NCI-H2196 treated with DMSO at 0.1 percent for 48 hours (cell line): Measurements from ENCODE around the gene DVL2.
"Not testable (repeated sequence)": the region's sequence is repeated elsewhere in the genome, so short reads cannot be mapped to it uniquely, and the experiment has no call there.

Source experiments
- DNase-seq: peaks from one replicate; lab custom pipeline; 2025; ENCODE audit not compliant: unreplicated experiment; lab: John Stamatoyannopoulos, UW

Gene DVL2

GRCh38 chr17:7256766-7257456 lies 22.6 kb upstream of the DVL2 start:
- no peak for DNase-seq

DNA sequence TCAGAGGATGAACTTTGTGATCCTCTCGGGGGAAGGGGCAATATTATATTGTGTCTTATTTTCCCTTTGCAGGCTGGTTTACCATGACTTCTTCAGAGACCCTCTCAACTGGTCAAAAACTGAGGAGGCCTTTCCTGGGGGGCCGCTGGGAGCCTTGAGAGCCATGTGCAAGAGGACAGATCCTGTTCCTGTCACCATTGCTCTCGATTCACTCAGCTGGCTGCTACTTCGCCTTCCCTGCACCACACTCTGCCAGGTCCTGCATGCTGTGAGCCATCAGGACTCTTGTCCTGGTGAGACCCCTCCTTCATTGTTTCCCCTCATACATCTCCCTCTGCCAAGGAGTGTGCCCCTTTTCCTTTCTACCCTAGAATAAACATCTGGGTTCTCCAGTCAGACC lies 20.2 kb upstream of the DVL2 start:
- no peak for DNase-seq

GRCh38 chr17:7253082-7253481 lies 18.8 kb upstream of the DVL2 start:
- DNase-seq: no peak

DNA sequence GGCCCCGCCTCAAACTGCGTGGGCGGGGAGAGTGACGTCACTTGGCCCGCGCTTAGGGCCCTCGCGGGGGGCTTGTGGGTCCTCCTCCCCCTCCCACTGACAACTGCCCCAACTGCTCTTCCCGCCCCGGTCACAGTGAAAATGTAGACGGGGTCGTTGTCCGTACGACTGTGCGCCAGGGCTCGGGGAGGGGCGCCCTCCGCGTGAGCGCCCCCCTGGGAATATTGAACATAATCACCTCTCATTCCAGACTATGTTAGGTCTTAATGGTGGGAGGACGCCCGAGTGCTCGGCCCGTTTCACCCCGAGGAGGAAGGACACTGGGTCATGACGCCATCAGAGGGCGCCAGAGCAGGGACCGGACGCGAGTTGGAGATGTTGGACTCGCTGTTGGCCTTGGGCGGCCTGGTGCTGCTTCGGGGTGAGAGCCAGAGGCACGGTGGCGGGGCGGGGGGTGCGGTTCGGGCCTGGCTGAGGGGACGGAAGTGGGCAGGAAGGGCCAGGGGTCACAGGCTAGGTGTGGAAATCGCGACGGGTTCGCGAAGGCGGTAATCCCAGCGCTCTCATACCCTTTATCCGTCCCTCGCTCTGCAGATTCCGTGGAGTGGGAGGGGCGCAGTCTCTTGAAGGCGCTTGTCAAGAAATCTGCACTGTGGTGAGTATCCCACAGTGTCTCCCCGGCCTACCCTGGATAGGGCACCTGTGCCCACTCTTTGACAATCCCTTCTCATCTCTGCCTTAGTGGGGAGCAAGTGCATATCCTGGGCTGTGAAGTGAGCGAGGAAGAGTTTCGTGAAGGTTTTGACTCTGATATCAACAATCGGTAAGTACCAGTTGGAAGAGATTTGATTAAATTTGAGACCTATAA lies 18.1 kb upstream of the DVL2 start, which contains the start of gene ELP5:
TSS of gene ELP5 (plus strand) at position 40 of the 868 bp plus-strand sequence. CDS start at position 376, 336 bp downstream.
- DNase-seq: peak; percentile 58

- peak; percentile 80 for DNase-seq
Measured at GRCh38 chr17:7251661-7252175, 17.4 kb upstream of the DVL2 start, which contains the start of gene CTDNEP1. TSS of gene CTDNEP1 (minus strand) at chr17:7251734. CDS start at chr17:7251296, 438 bp downstream.

DNA sequence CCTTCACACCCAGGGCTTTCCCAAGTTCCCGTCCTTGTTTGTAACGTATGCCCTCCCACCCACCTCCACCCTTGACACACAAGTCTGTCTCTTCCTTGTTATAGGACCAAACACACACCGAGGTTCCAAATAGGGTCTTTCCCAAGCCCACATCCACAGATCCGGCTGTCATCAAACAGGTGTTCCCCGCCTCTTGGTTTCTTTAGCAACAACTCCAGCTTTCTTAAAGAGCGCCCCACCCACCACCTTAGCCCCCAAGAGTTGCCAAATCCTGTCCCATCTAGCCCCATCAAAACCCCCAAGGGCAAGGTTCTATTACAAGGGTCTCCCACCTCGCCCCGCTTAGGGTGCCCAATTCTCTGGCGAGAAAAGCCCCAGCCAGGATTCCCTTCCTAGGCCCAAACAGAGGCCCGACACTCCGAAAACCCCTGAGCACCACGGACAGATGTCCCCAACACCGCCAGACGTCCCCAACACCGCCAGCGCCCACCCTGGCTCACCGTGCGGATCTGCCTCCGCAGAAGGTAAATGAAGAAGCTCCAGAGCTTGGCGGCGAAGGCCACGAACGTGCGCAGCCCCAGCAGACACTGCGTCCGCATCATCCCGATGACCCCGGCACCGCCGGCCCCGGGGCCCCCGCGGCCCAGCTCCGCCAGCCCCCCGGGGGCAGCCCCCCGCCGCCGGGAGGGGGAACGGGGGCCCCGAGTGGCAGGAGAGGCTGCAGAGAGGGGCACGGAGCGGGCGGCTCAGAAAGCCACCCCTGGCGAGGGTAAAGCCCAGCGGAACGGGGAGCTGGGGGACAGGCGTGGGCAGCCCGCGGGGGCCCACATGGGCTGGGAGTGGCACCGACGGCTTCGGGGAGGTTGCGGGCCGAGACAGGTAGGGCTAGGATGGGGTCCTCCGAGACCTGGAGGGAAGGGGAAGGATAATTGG lies 16.6 kb upstream of the DVL2 start:
- DNase-seq: no peak

- no peak for DNase-seq
Measured at GRCh38 chr17:7249830-7250229, 15.5 kb upstream of the DVL2 start.

GRCh38 chr17:7249214-7249613 lies 14.9 kb upstream of the DVL2 start:
- no peak for DNase-seq

GRCh38 chr17:7248796-7249195 lies 14.5 kb upstream of the DVL2 start:
- no peak for DNase-seq

DNA sequence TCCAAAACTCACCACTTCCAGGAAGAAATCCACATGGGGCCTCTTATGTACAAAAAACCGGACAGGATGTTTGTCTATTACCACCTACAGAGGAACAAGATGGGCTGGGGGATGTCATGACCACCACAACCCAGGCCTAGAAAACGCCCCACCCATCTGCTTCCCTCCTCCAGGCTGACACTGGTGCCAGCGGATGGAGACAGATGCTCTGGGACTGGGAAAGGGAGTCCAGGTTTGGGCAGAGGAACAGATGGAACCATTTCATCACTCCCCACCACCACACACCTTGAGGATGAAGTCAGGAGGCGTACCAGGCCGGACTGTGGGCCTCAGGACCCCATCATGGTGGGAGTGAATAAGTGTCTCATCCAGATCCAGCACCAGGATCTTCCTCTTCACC lies 12.5 kb upstream of the DVL2 start:
- DNase-seq: no peak

- DNase-seq: not testable (repeated sequence)
Measured at GRCh38 chr17:7243838-7244237, 9.5 kb upstream of the DVL2 start.

DNA sequence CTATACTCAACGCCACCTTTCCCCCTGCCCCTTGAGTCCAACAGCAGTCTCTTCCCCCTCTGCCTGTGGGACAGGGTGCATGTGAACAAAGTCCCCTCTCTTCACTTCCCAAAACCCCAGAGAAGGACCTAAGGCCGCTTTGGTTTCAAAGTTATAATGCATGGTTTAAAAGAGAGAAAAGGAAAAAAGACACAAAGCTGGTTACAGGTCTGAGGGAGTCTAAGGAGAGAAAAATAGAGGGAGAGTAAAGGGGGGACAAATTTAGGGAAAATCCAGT lies 9.1 kb upstream of the DVL2 start:
- DNase-seq: no peak

DNA sequence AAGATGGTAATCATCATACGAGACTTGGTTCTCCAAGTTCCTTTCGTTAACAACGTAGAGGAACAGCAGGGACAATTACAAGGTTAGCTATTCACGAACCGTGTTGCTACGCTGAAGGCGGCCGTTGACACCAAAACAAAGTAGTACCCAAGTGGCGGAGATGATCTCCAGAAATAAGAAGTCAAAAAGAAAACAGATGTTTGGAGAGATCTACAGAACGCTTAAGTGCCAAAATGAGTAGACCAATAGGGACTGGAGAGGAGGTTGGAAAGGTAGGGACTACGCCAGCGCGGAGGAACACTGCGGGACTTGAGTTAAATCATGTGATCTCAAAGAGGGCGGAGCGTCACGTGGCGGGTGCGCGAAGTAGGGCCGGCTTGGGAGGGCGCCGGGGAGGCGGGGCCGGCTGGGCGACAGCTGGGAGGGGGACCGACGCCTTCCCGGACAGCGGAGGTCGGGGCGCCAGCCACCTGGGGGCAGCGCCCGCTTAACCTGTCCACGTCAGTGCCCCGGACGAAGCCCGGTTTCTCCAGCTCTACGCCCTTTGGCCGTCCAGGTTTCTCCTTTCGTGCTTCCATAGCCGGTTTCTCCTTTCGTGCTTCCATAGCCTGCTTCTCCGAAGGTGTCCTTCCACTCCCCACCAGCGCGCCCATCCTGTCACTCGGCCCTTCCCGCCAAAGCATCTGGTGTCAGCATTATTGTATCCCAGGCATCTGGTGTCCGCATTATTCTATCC lies 8.6 kb upstream of the DVL2 start:
- peak; percentile 45 for DNase-seq

- DNase-seq: peak; percentile 48
Measured at GRCh38 chr17:7241783-7242716, 7.7 kb upstream of the DVL2 start, which contains the start of gene GABARAP. TSS of gene GABARAP (minus strand) at chr17:7242449. CDS start at chr17:7242330, 119 bp downstream.

DNA sequence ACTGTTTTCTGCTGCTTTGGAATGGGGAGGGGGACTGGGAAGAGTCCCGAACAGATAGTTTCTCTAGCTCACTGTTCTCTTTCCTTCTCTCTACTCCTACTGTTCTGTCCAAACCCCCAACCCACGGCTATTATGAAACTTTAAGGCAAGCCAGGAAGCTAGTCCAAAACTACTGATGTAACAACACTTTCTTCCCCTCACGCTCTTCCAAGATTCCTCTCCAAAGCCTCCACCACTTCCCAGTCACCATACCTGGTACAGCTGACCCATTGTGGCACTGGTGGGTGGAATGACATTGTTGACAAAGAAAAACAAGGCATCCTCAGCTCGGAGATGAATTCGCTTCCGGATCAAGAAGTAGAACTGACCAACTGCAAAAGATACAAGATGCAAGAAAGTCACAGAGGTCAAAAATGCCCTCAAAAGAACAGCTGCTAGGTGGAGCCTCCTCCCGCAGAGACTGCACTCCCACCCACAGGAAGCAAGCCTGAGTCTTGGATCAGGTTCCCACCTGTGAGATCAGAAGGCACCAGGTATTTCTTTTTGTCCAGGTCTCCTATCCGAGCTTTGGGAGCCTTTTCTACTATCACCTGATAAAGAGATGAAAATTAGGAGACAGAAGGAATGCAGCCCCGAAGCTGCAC lies 6.9 kb upstream of the DVL2 start:
- DNase-seq: no peak

- no peak for DNase-seq
Measured at GRCh38 chr17:7240375-7240774, 6.1 kb upstream of the DVL2 start.

GRCh38 chr17:7239091-7240027 lies 5.0 kb upstream of the DVL2 start, which contains the start of gene PHF23:
TSS of gene PHF23 (minus strand) at chr17:7239457. CDS start at chr17:7239279, 178 bp downstream.
- DNase-seq: peak; percentile 91
